Measurements from ENCODE around the gene PARP14.

Gene PARP14

DNA sequence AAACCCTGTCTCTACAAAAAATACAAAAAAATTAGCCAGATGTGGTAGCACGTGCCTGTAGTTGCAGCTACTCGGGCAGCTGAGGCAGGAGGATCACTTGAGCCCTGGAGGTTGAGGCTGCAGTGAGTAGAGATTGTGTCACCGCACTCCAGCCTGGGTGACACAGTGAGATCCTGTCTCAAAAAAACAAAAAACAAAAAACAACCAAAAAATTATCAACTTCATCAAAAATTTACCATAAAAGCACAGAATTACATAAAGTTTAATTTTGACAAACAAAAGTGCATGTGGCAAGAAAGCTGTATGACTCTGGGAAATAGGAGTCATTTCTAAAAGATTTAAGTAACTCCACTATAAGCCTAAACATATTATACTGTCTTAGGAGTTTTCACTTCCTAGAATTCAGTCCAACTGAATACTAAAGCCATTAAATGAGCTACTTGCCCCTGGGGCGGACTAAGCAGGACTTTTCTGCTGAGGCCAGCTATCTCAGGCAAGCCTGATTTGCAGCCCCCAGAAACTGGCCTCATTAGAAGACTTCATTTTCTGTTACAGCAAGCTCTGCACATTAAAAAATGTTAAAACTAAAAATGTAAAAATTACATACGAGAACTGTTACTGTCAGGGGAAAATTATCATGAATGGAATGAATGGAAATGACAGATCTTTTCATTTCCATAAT is 90.0 kb downstream of the PARP14 start:
- no peak for DNase-seq

DNA sequence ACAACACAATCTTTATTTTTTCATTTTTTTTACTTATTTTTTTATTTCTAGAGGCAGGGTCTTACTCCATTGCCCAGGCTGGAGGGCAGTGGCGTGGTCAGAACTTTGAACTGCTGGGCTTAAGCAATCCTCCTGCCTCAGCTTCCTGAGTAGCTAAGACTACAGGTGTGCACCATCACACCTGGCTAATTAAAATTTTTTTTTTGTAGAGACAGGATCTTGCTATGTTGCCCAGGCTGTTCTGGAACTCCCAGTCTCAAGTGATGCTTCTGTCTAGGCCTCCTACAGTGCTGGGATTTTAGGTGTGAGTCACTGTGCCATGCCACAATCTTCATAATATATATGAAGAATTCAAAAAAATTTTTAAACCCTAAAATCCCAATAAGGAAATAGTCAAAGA is 92.2 kb downstream of the PARP14 start:
- no peak for DNase-seq

DNA sequence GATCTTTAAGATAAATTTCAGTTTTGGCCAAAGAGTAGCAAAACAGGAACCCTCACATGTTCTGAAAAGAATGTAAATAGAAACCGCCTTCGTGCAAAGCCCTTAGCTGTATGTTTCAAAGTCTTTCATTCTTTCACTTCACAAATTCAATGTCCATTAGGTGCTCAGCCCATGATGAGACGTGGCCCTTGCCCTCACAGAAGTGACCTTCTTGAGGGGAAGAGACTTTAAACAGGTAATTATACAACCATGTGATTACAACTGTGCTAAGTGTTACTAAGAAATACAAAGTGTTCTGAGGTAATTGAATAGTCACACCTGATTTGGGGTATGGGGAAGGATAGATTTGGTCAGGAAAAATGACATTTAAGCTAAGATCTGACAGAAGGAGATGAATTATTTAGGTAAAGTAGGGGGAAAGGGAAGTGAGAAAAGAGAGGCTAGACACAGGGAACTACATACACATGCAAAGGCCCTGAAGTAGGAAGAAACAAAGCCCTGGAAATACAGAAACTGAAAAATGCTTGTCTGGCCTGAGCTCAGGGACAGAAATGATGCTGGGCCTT is 93.4 kb downstream of the PARP14 start:
- no peak for DNase-seq

DNA sequence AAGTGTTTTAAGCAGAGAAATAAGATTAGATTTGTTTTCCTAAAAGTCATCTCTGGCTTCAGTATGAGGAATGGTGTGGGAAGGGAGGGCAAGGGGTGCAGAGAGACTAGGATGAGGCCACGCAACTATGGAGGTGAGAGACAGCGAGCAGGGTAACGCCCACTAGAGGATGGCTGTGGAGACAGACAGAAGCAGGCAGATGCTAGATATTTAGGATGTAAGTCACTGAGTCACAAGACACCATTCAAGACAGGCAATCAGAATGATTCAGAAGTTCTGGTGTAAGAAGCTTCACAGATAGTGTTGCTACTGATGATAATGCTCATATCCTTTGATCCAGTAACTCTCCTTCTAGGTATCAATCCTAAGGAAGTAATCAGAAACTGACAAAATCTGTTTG is 93.9 kb downstream of the PARP14 start:
- DNase-seq = no peak

DNA sequence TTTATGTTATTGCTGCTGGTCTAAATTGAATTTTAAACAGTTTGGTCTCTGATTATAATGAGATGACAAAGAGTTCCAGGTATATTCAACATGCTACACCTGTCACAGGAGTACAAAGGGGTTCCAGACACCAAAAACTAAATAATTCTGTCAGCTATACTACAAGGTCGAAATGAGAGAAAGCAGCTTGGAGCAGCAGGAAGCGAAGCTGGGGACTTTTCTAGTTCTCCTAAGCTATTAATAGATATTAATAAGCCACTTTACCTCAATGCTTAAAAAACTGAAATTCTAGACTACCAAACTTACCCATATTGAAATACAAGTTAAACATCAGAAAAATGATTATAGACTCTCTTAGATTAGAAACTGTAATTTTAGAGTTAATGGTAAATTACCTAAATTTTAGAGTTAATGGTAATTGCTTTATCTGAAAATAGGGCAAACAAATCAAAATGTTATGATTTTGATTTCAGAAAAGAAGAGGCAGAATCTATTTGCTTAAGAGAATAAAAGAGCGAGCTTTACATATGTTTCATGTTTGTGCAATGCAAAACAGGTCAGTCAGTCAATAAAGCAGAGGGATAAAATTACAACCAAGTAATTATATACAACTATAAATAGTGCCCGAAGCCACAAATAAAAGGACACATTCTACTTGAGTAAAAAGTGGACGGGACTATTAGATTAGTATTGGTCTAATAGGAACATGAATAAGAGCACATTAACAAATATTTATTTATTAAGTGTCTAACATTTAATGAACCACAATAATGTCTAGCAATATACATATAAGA is 96.2 kb downstream of the PARP14 start:
- DNase-seq = no peak

DNA sequence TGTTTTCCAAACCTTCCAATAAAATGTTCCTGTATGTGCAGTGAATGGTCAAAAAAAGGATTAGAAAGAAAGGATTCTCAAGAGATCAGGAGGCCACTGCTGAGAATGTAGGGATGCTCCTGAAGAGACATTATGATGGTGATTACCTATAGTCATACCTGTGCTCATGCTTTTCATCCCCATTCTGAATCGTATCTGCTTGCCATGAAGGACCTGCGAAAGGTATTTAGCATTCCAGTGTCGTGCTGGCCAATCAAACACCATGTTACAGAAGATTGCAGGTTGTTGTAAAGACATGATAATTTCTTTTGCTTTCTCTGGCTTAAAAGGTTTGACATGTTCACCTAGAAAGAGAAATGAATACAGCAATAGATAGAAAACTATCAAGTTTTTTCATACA is 96.9 kb downstream of the PARP14 start:
- no peak for DNase-seq

All from T-helper 1 cell (primary cell).